GM12892 (cell line): ENCODE results near the gene C16orf78.

ENCODE experiments used
- DNase-seq: peaks from one replicate; pipeline ENCODE4 v3.0.0; 2011; ENCODE audit not compliant: insufficient read length
- FAIRE-seq: peaks from 2 replicates; lab custom pipeline; 2011; peaks lifted over from hg19 to GRCh38; lab: Jason Lieb, UNC
- POLR2A ChIP-seq: IDR thresholded peaks from 2 replicates; pipeline ENCODE4 v1.6.1; 2011; ENCODE audit warnings: low read depth, low read length, control low read depth
- POLR2AphosphoS5 ChIP-seq: IDR thresholded peaks from 2 replicates; pipeline ENCODE4 v1.6.1; 2011; ENCODE audit warnings: low read depth, low read length, control low read depth
- TAF1 ChIP-seq: IDR thresholded peaks from 2 replicates; pipeline ENCODE4 v1.6.1; 2011; ENCODE audit warnings: low read depth, mild to moderate bottlenecking, control low read depth, low read length, borderline replicate concordance

C16orf78 gene

DNA sequence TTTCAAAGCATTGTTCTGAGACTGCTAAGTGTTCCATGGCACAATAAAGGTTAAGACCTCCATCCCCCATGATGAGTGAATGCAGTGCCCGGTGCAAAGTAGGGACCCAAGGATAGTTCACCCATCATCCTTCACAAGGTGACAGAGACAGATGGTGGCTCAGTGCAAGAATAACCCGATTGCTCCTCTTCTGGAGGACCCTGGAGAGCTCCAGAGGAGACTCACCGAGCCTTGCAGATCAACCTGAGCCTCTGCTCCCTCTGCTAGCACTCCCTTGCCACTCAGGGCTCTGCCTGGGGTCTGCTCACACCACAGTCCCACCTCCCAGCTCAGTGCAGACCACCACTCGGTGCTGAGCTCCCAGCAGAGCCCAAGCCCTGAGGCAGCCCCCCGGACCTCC is 49.3 kb downstream of the C16orf78 start:
- FAIRE-seq (no peak), DNase-seq (no peak)
- no peak for TF ChIP-seq POLR2AphosphoS5

DNA sequence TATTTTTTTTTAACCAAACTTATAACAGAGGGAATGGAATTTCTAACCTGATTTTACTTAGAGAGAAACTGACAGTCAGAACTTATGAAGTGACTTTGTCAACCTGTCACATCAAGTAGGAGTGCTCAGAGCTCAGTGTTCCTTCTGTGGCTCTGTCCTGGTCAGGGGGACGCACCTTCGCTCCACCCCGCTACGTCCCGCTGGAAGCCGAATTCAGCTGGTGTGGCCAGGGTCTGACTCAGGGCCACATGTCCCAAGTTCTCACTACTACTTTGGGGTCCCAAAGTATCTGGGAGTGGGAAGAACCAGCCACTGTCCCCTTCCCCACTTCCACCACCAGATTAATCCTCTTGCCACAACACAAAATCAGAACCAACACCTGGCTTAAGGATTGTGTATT is 51.4 kb downstream of the C16orf78 start:
- DNase-seq (no peak), FAIRE-seq (no peak)
- TF ChIP-seq POLR2AphosphoS5: no peak
- no peak for TF ChIP-seq POLR2A
- TF ChIP-seq TAF1: no peak

DNA sequence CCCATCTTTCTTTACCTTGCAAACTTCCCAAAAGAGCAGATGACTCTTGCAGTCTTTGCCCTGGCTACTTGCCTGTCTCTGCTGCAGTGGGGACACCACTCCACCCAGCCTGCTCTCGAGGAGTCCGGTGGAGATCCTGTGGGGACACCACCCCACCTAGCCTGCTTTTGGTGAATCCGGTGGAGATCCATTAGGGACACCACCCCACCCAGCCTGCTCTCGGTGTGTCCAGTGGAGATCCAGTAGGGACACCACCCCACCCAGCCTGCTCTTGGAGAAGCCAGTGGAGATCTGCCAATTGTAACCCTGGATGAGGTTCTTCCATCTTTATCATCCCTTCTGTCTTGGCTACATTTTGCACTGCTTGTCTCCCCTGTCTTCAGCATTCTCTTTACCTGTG is 54.2 kb downstream of the C16orf78 start:
- DNase-seq (no peak), FAIRE-seq (no peak)
- no peak for TF ChIP-seq POLR2AphosphoS5

DNA sequence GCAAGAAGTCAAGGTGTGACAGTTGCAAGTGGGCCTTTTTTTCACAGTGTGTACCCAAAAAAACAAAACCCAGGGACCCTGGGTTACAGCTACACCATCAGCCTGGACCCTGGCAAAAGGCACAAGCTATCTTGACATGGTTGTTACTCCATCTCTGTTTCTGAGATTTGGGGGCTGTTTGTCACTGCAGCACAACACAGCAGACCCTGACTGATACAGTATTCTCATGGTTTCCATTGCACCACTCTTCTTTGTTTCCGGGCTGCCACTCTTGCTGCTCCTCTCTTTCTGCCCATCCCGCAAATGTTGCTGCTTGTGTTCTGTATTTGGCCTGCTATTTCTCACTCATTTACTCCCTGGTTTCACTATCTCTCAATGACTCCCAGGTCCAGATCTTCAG is 55.2 kb downstream of the C16orf78 start:
- FAIRE-seq (no peak), DNase-seq (no peak)
- TF ChIP-seq POLR2A (no peak), TAF1 (no peak), POLR2AphosphoS5 (no peak)

DNA sequence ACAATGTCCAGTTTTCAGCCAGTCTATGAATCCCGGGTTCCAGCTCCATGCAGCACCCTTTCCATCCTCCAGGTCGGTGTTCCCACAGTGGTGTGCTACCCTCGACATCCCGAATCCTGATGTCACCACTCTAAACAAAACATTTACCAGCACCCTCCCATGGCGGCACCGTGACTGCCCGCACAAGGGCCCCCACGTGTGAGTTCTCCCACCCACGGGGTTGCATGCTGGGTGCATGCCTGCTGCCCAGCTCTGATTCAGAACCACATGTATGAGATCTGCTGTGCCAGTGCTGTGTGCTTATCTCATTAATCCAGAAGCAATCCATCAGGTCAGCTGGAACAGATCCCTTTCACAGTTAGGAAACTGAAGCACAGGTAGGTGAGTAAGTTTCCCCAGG is 57.4 kb downstream of the C16orf78 start:
- no peak for TF ChIP-seq POLR2A
- no peak for TF ChIP-seq POLR2AphosphoS5
- no peak for TF ChIP-seq TAF1
- FAIRE-seq: no peak

DNA sequence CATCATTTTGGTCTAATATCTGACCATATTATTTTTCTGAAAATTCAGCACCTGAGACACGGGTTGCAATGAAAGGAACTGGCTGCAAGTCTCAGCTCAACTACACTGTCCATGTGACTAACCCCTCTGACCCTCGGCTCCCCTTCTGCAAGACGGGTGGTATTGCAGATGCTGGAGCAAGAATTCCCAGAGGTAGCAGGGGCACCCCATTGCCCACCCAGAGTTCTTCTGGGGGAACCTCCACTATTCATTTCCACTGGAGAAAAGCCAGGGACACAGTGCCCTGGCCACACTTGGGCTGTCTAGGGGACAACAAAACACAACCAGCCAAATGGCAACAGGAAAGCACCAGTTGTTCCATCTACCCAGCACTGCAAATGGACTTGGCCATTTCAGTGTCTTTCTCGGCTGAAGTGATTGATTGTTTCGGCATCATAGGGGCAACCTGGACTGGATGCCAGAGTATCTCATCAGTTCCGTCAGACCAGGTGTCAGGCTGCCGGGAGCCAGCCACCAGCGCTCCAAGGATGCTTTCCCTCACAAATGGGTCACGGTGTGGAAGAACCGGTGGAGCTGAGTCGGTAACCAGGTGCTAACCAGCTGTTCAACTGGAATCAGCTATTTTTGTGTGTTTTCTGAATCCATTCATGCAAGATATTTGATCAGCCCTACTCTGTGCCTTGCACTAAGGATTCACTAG is 58.1 kb downstream of the C16orf78 start:
- TF ChIP-seq TAF1: no peak
- TF ChIP-seq POLR2A: no peak
- TF ChIP-seq POLR2AphosphoS5: no peak
- FAIRE-seq (no peak), DNase-seq (no peak)

More for the DNA sequence above, 57.4 kb downstream of the C16orf78 start:
- no peak for DNase-seq

DNA sequence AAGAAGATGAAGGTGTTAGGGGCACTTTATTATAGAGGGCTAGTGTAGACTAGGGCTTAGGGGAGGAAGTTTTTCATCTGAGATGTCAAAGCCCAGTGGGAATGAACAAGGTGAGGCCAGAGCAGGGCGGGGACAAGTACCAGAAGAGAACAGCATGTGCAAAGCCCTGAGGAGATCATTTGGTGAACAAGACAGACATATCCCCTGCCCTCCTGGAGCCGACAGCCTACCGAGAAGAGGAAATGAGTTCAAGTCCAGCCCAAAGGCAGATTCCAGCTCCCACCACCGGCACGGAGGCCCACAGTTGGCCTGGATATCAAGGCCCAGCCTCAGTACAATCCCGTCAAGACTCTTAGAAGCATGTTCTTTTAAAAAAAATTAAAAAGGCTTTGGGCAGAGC is 61.1 kb downstream of the C16orf78 start:
- FAIRE-seq (no peak), DNase-seq (no peak)
- TF ChIP-seq TAF1 (no peak), POLR2A (no peak), POLR2AphosphoS5 (no peak)

DNA sequence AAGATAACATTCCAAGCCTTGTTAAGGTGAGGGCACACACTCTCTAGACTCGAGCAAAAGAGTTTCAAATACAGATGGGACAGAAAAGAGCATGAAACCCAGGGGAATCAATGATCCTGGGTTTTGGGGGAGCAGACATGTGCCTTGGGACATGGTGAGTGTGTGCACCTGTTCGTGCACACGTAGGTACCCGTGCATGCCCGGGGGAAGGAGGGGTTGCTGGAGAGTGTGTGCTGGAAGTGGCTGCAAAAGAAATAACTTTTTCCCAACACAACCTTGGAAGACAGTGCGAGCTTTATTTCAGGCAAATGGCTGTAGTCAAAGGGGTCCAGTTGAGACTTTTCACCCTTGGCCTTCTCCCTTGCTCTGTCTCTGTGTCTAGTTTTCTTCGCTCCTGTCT is 62.6 kb downstream of the C16orf78 start:
- DNase-seq (no peak), FAIRE-seq (no peak)
- TF ChIP-seq POLR2AphosphoS5 (no peak), POLR2A (no peak), TAF1 (no peak)

DNA sequence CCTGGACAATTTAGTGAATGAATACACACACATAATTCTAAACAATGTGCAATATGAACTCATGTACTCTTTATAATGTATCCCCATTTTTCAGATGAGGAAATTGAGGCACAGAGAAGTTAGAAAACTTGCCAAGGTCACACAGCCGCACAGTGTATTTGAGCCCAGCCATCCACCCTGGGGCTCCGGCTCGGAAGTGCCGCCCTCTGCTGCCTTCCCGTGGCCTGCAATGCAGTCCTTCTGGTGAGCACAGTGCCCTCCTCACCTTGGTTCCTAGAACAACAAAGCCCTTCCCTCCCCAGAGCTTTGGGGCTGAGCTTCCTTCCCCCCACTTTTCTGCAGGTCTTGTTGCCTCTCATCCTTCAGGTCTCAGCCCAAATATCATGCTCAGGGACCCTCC is 63.7 kb downstream of the C16orf78 start:
- DNase-seq: no peak
- TF ChIP-seq POLR2AphosphoS5: no peak
- no peak for TF ChIP-seq TAF1
- TF ChIP-seq POLR2A: no peak
- no peak for FAIRE-seq

DNA sequence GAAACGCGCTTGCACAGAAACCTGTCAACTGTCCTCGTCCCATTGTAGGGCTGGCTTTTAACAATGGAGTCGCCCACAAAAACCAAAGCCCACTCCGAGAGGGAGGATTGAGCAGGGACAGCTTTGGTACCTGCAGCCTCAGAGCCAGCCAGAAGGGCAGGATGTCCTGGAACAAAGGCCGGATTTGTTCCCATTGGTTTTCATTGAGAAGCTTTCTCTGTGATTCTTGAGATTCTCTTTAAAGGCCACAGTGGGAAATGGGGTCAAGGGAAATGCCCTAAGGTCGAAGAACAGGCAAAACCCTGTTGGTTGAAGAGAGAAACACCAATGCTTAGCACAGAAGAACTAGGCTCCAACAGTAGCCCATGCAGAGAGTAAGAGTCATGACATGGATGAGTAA is 65.4 kb downstream of the C16orf78 start:
- DNase-seq (no peak), FAIRE-seq (no peak)
- TF ChIP-seq POLR2AphosphoS5: no peak
- TF ChIP-seq TAF1: no peak
- TF ChIP-seq POLR2A: no peak

DNA sequence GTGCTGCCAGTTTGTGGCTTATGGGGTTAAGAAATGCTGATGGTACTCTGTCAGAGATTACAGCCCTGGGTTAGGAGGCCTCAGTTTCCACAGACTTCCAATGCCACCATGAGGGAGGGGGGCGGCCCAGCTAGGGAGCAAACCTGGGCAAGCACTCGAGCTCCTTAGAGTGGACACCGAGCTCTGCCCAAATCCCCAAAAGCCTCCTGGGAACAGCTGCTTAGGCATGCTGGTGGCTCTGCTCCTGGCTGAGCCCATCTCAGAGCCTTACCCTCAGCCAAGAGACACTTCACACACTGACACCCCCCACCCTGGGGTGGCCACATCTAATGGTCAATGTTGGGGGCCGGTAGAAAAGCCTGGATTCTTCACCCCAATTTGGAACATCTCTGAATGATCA is 66.1 kb downstream of the C16orf78 start:
- no peak for TF ChIP-seq POLR2AphosphoS5
- TF ChIP-seq TAF1: no peak
- no peak for TF ChIP-seq POLR2A
- no peak for FAIRE-seq
- DNase-seq: no peak

DNA sequence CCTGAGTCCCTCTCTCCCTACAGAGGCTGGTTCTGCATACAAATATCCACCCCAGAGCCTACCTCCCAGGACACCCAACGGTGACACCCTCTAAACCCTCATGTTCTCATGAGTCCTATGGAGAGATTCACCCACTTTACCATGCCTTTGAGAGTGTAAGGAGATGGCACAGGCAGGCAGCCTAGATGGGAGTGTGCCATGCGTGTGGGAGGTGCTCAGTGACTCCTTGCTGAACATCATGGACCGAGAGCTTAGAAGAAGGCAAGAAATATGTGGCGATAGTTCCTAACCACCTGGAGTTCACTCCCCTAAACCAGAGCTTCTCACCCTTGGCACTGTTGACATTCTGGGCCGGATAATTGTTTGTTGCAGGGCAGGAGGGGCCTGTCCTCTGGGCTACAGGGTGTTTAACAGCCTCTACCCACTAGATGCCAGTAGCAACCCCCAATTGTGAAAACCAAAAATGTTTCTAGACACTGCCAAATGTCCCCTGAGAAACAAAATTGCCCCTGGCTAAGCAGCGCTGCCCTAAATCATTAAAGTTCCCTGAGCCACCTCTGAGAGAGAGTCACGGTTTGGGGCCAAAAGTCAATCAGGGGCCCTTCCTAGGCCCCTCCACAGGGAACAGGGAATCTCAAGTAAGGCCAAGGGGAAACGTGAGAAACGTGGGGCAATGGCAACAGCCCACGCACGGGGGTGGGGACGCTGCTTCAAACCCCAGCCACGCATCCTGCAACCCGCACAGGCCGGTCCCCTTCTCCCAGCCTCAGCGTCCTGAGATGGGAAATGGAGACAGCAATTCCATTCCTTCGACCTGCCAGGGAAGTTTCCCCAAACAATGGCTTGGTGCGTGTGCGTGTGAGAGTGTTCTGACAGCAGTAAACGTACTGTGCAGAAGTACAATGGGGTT is 66.8 kb downstream of the C16orf78 start:
- TF ChIP-seq POLR2AphosphoS5 (no peak), TAF1 (no peak)
- FAIRE-seq: peak; percentile 58
- DNase-seq: no peak
